Activated naive CD4-positive, alpha-beta T cell treated with anti-CD3 and anti-CD28 coated beads, Interleukin-2, amount 50 U/mL, for 24 hours (primary cell): ENCODE data around the gene SLC38A10.

Experiments used
- H3K27ac Mint-ChIP-seq: one replicate; pipeline ENCODE4 v1.8.0; 2021; ENCODE audit warnings: mild to moderate bottlenecking, mixed read lengths
- H3K27me3 Mint-ChIP-seq: one replicate; pipeline ENCODE4 v1.8.0; 2021; ENCODE audit warnings: mixed read lengths
- H3K36me3 Mint-ChIP-seq: one replicate; pipeline ENCODE4 v1.8.0; 2021; ENCODE audit warnings: mixed read lengths
- H3K4me1 Mint-ChIP-seq: one replicate; pipeline ENCODE4 v1.8.0; 2021; ENCODE audit warnings: mixed read lengths
- H3K4me3 Mint-ChIP-seq: one replicate; pipeline ENCODE4 v1.8.0; 2021; ENCODE audit warnings: mild to moderate bottlenecking, mixed read lengths
- H3K9me3 Mint-ChIP-seq: one replicate; pipeline ENCODE4 v1.8.0; 2021; ENCODE audit warnings: mixed read lengths

Gene SLC38A10

DNA sequence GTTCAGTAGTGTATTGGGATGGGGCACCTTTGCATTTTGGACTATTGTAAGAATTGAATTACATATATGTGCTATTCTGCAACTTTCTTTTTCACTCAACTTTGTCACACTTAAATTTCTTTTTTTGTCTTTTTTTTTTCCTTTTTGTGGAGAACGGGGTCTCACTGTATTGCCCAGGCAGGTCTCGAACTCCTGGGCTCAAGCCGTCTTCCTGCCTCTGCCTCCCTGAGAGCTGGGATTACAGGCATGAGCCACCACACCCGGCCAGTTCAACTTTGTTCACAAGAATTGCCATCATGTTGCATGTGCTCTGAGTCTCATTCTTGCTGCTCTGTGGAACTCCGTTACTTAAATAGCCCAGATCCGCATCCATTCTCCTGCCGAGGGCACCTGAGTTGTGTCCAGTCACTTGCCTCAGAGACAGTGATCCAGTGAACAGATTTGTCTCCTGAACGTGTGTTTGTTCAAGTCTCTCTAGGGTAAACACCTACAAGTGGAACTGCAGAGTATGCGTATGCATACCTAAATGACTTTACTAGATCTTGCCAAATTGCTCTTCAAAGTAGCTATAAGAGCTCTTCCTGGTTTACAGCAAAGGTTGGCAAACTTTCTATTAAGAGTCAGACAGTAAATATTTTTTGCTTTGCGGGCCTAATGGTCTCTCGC, 3.4 kb upstream of the SLC38A10 start:
- Mint-ChIP-seq H3K27me3 (no peaks in the 10 kb centered on the region), H3K27ac (no peak overlapping the region), H3K4me3 (no peak overlapping the region), H3K36me3 (no peaks in the 10 kb centered on the region), H3K9me3 (no peaks in the 10 kb centered on the region), H3K4me1 (peaks cover 24% of the 10 kb centered on the region)

GRCh38 chr17:81295676-81296381, 722 bp upstream of the SLC38A10 start:
- Mint-ChIP-seq H3K27ac (peak overlapping the region; percentile 97), H3K36me3 (no peaks in the 10 kb centered on the region), H3K4me1 (peaks cover 32% of the 10 kb centered on the region), H3K27me3 (no peaks in the 10 kb centered on the region), H3K9me3 (no peaks in the 10 kb centered on the region), H3K4me3 (peak overlapping the region; percentile 98)

DNA sequence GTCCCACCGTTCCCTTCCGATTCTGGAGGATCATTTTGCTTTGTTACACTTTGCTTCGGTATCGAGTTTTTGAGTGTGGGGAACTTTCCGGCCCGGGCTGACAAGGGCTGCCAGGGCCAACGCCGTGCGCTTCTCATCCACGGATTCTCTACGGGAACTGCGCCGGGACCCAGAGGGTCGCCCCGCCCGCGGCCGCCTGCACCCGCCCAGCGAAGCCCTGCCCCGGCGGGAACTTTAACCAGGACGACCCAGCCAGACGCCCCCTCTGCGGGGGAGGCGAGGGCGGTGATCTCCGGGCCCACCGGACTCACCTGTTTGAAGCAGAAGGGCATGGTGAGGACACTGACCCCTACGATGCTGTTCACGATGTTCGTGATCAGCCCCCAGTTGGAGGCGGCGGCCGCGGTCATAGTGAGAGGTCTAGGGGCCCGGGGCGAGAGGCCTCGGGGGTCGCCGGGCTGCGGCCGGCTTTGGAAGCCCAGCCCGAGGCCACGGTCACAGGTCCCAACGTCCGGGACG, 536 bp downstream of the SLC38A10 start:
- Mint-ChIP-seq H3K9me3 (no peaks in the 10 kb centered on the region), H3K4me1 (peaks cover 37% of the 10 kb centered on the region), H3K27me3 (no peaks in the 10 kb centered on the region), H3K4me3 (peak overlapping the region; percentile 89), H3K27ac (no peak overlapping the region), H3K36me3 (no peaks in the 10 kb centered on the region)

GRCh38 chr17:81292450-81292849, 2.7 kb downstream of the SLC38A10 start:
- no peak overlapping the region for H3K4me3 Mint-ChIP-seq
- H3K4me1 Mint-ChIP-seq, result peaks cover 45% of the 10 kb centered on the region
- no peak overlapping the region for H3K27ac Mint-ChIP-seq
- no peaks in the 10 kb centered on the region for H3K9me3 Mint-ChIP-seq
- no peaks in the 10 kb centered on the region for H3K36me3 Mint-ChIP-seq
- H3K27me3 Mint-ChIP-seq, result no peaks in the 10 kb centered on the region

DNA sequence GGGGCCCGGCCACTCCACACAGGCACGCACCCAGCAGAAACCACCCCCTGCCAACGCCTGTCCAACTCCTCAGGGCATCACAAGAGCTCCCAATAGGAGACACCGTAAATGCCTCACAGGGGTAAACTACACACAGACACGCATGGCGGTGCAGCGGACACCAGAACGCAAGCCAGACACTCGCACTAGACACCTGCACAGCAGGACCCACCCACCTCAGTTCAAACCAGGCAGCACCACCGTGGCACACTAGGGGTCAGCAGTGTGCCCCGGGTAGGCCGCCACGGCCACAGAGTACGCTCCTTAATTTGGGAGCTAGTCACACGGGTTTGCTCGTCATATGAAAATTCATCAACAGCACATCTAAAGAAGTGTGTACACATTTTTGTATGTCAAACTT, 3.4 kb downstream of the SLC38A10 start:
- no peak overlapping the region for H3K4me3 Mint-ChIP-seq
- no peaks in the 10 kb centered on the region for H3K36me3 Mint-ChIP-seq
- no peaks in the 10 kb centered on the region for H3K27me3 Mint-ChIP-seq
- H3K27ac Mint-ChIP-seq, result peak overlapping the region; percentile 51
- H3K9me3 Mint-ChIP-seq, result no peaks in the 10 kb centered on the region
- peaks cover 51% of the 10 kb centered on the region for H3K4me1 Mint-ChIP-seq

DNA sequence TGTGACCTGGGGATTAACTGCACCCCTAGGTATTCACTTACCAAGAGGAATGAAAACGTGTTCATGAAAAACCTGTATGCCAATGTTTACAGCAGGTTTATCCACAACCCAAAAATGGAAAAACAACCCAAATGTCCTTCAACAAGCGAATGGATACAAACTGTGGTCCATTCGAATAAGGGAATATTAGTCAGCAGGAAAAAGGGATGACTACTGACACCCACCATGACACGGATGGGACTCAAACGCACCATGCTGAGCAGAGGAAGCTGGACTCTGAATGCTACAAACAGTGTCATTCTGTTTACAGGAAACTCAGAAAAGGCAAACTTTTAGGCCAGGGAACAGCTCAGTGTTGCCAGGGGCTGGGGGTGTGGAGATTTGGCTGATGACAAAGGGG, 4.9 kb downstream of the SLC38A10 start:
- Mint-ChIP-seq H3K9me3 (no peaks in the 10 kb centered on the region), H3K27ac (no peak overlapping the region), H3K4me3 (no peak overlapping the region), H3K36me3 (no peaks in the 10 kb centered on the region), H3K4me1 (peaks cover 54% of the 10 kb centered on the region), H3K27me3 (no peaks in the 10 kb centered on the region)

GRCh38 chr17:81289627-81290026, 5.5 kb downstream of the SLC38A10 start:
- Mint-ChIP-seq H3K27ac (no peak overlapping the region), H3K27me3 (no peaks in the 10 kb centered on the region), H3K4me1 (peaks cover 59% of the 10 kb centered on the region), H3K36me3 (no peaks in the 10 kb centered on the region), H3K4me3 (no peak overlapping the region), H3K9me3 (no peaks in the 10 kb centered on the region)

DNA sequence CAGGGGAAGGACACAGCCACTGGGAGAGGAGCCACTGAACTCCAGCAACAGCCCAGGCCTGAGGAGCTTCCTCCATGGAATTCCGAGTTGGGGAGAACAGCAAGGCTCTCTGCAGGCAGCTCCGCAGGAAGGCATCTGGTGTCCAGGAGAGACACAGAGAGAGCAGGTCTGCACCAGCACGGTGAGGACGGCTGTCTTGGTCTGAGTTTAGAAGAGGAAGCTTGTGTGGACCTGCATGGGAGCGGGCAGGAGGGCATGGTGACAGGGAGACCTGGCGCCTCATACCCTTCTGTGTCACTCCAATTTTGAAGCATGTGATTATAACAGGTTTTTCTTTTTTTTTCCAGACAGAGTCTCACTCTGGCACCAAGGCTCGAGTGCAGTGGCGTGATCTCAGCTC, 6.4 kb downstream of the SLC38A10 start:
- H3K27ac Mint-ChIP-seq, result peak overlapping the region; percentile 51
- no peaks in the 10 kb centered on the region for H3K36me3 Mint-ChIP-seq
- H3K27me3 Mint-ChIP-seq, result no peaks in the 10 kb centered on the region
- no peaks in the 10 kb centered on the region for H3K9me3 Mint-ChIP-seq
- no peak overlapping the region for H3K4me3 Mint-ChIP-seq
- H3K4me1 Mint-ChIP-seq, result peaks cover 55% of the 10 kb centered on the region

DNA sequence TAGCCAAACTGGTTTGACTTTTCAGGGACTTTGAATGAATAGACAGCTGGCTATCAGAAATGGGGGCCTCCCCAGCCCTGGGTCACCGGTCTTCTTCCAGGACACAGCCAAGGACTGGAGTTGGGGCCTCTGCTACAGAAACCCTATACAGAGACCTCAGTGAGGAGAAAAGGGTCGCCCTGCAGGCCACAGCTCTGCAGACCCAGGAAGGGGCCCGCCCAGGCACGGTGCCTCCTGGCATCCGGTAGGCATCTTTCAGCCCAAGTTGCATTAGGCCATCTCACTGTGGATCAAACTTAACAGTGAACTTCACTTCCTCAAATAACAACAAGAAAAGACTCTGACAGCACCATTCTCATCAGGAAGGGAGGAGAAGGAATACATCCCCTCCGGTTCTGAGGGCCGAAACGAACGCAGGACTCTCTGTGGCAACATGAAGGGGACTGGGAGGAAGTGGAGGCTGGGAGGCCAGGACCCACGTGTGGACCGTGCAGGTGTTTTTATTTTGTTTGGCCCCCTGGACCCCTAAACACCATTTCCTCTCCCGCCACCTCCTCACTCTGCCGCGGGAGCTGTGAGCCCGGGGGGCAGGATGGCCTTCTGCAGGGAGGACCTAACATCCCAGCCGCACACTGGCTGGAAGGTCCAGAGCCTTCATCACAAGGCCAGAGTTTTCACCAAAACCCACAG, 7.2 kb downstream of the SLC38A10 start:
- Mint-ChIP-seq H3K36me3 (no peaks in the 10 kb centered on the region), H3K27ac (peak overlapping the region; percentile 12), H3K9me3 (no peaks in the 10 kb centered on the region), H3K4me1 (peaks cover 52% of the 10 kb centered on the region), H3K27me3 (no peaks in the 10 kb centered on the region), H3K4me3 (peak overlapping the region; percentile 23)

GRCh38 chr17:81287152-81287551, 8.0 kb downstream of the SLC38A10 start:
- no peaks in the 10 kb centered on the region for H3K36me3 Mint-ChIP-seq
- H3K27me3 Mint-ChIP-seq, result no peaks in the 10 kb centered on the region
- peak overlapping the region; percentile 23 for H3K4me3 Mint-ChIP-seq
- peak overlapping the region; percentile 65 for H3K27ac Mint-ChIP-seq
- H3K4me1 Mint-ChIP-seq, result peaks cover 52% of the 10 kb centered on the region
- H3K9me3 Mint-ChIP-seq, result no peaks in the 10 kb centered on the region

GRCh38 chr17:81286491-81287145, 8.5 kb downstream of the SLC38A10 start:
- H3K9me3 Mint-ChIP-seq, result no peaks in the 10 kb centered on the region
- peaks cover 49% of the 10 kb centered on the region for H3K4me1 Mint-ChIP-seq
- peak overlapping the region; percentile 57 for H3K4me3 Mint-ChIP-seq
- H3K27ac Mint-ChIP-seq, result peak overlapping the region; percentile 51
- H3K27me3 Mint-ChIP-seq, result no peaks in the 10 kb centered on the region
- no peaks in the 10 kb centered on the region for H3K36me3 Mint-ChIP-seq

DNA sequence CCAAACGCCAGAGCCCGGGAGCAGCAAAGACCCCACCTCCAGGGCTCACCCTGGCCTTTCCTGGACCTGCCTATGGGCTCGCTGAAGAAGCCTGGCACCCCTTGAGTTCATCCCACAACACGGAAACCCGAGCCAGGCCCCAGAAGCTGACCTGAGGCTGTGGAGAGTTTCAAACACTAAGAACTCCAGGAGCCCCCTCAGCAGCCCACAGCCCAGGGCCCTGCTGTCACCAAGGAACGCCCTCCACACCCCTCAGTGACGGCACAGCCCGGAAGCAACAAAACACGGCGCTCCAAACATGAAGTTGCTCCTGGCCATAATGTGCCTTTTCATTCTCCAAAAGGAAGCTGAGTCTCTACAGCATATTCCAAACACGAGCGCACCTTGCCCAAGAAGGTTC, 9.2 kb downstream of the SLC38A10 start:
- Mint-ChIP-seq H3K4me1 (peaks cover 45% of the 10 kb centered on the region), H3K36me3 (no peaks in the 10 kb centered on the region), H3K27me3 (no peaks in the 10 kb centered on the region), H3K4me3 (peak overlapping the region; percentile 86), H3K9me3 (no peaks in the 10 kb centered on the region), H3K27ac (peak overlapping the region; percentile 95)

DNA sequence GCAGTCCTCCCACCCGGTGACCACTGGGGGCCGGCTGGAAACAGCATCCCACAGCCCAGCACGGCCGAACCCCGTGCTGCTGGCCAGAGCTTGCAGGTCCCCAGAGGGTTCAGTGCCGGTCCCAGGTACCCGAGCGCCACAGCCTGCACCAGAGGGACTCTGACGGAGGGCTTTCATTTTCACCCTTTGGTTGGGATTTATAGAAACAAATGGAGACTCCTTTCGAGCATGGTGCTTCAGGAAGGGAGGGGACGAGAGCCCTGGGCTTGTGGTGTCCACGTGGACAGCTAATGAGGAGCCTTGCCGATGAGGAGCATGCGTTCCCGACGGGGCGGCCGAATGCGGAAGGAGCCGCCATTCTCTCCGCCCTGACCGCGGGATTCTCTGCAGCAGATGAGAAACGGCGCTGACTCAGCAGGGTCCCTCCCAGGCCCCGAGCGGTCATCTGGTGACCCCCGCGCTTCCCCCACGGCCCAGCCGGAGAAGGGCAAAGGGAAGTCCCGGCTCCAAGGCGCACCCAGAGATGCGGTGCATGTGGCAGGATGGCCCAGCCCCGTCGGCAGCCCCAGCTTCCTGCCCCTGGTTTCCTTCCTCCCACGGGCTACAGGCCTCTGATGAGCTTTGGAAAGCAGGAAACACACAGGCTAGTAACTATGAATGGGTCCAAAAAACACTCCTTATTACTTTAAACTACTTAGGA, 9.8 kb downstream of the SLC38A10 start:
- peak overlapping the region; percentile 86 for H3K4me3 Mint-ChIP-seq
- no peaks in the 10 kb centered on the region for H3K9me3 Mint-ChIP-seq
- no peaks in the 10 kb centered on the region for H3K27me3 Mint-ChIP-seq
- peaks cover 2% of the 10 kb centered on the region for H3K36me3 Mint-ChIP-seq
- H3K4me1 Mint-ChIP-seq, result peaks cover 45% of the 10 kb centered on the region
- peak overlapping the region; percentile 95 for H3K27ac Mint-ChIP-seq

DNA sequence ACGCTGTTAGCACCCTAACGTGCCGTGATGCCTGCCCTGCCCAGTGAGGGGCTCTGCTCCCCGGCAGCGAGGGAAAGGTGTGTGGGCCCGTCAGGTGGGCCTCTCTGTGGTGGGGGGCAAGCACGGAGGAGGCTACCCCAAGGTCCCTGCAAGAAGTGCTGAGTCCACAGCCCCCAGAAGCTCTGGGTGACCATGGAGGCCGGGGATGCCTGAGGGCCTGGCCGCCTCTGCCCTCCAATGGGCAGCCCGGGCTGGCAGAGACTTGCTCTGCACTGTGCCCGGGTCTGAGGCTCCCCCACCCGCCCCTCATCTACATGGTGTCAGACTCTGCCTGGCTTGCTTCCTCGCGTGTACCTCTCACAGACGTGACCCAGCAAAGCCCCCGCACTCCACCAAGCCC, 12.2 kb downstream of the SLC38A10 start:
- no peak overlapping the region for H3K27ac Mint-ChIP-seq
- H3K27me3 Mint-ChIP-seq, result no peaks in the 10 kb centered on the region
- no peak overlapping the region for H3K4me3 Mint-ChIP-seq

GRCh38 chr17:81282141-81282540, 13.0 kb downstream of the SLC38A10 start:
- no peak overlapping the region for H3K27ac Mint-ChIP-seq
- peaks cover 2% of the 10 kb centered on the region for H3K36me3 Mint-ChIP-seq

More for the DNA sequence above, 12.2 kb downstream of the SLC38A10 start:
- Mint-ChIP-seq H3K4me1 (peaks cover 36% of the 10 kb centered on the region), H3K36me3 (peaks cover 2% of the 10 kb centered on the region), H3K9me3 (no peaks in the 10 kb centered on the region)

More at GRCh38 chr17:81282141-81282540, 13.0 kb downstream of the SLC38A10 start:
- H3K9me3 Mint-ChIP-seq, result no peaks in the 10 kb centered on the region
- H3K27me3 Mint-ChIP-seq, result no peaks in the 10 kb centered on the region
- peaks cover 28% of the 10 kb centered on the region for H3K4me1 Mint-ChIP-seq
- H3K4me3 Mint-ChIP-seq, result no peak overlapping the region
